Adrenal gland (tissue), 5 donors: ENCODE data around the gene PRKD1.

Source experiments
- CTCF ChIP-seq, 6 experiments: fragments of 450-650 bp in 4 of 6; fragments of 200-600 bp in 2 of 6; sonication (generic) in 1 of 6; IDR thresholded peaks; 1 replicate in 5 of 6; 2 replicates in 1 of 6; pipeline versions ENCODE4 v1.5.1 to v1.8.0; 2016 to 2021; ENCODE audit warnings: antibody characterized with exemption in 6 of 6, mild to moderate bottlenecking in 2 of 6, moderate library complexity in 1 of 6
- POLR2A ChIP-seq, 2 donors: fragments of 450-650 bp; IDR thresholded peaks; one replicate each; pipeline ENCODE4 v1.6.1; 2017; ENCODE audit warnings: antibody characterized with exemption in 2 of 2, mild to moderate bottlenecking in 2 of 2, moderate library complexity in 1 of 2
- donor health status: DM: no; HTN: no; CAD: no.

GRCh38 chr14:29738950-29739349 lies 188.7 kb downstream of the PRKD1 start:
- no peak for TF ChIP-seq CTCF (IDR thresholded peaks at IDR 0.05)
- TF ChIP-seq POLR2A (IDR thresholded peaks at IDR 0.05), result no peak
